Activated T-helper 2 cell treated with anti-CD3 and anti-CD28 coated beads, Interferon-gamma antibody, Interleukin-2, Interleukin-4, amounts not matched to agents 10 μg/mL and 5 μg/mL and 100 μg/mL, durations not matched to agents 14 hours and 24 hours and 36 hours (primary cell): ENCODE results near the gene CCL3. TPM values are rescaled to one million over a fixed set of nuclear protein-coding genes. Genes with fewer than 3 reads are reported as not detected.
A peak's percentile ranks its signal among the peaks of the same experiment; 100 is the strongest.

Experiments used
- DNase-seq: peaks from one replicate; pipeline ENCODE4 v3.0.0; 2021; ENCODE audit warnings: low spot score
- H3K27ac Mint-ChIP-seq: one replicate; pipeline ENCODE4 v1.8.0; 2021; ENCODE audit warnings: mixed read lengths
- H3K27me3 Mint-ChIP-seq: one replicate; pipeline ENCODE4 v1.8.0; 2021; ENCODE audit warnings: low read depth, mixed read lengths
- H3K36me3 Mint-ChIP-seq: one replicate; pipeline ENCODE4 v1.8.0; 2021; ENCODE audit warnings: low read depth, mixed read lengths
- H3K4me1 Mint-ChIP-seq: one replicate; pipeline ENCODE4 v1.8.0; 2021; ENCODE audit warnings: low read depth, mixed read lengths
- H3K4me3 Mint-ChIP-seq: one replicate; pipeline ENCODE4 v1.8.0; 2021; ENCODE audit warnings: low read depth, mild to moderate bottlenecking, moderate library complexity, mixed read lengths
- H3K9me3 Mint-ChIP-seq: one replicate; pipeline ENCODE4 v1.8.0; 2021; ENCODE audit warnings: mixed read lengths
- intact Hi-C: fragments of 100-400 bp; cut with micrococcal nuclease; formaldehyde crosslinking; loops from one replicate; pipeline ENCODE4 v1.15.1; 2023
- total RNA-seq: library from RNA; stranded (reverse); gene quantifications from 2 replicates; pipeline ENCODE4 v1.2.3, GENCODE V29; 2022

The CCL3 gene
- total RNA-seq, result 218 and 222 TPM in 2 replicates

GRCh38 chr17:36089888-36090836, at the start of gene CCL3:
CCL3 (minus strand) TSS chr17:36090143; CDS start chr17:36090058, 85 bp downstream.
- no peak for DNase-seq
- Mint-ChIP-seq H3K4me1 (peaks cover 43% of the 10 kb centered on the region), H3K4me3 (peak within 1 kb of the TSS; percentile 56), H3K27ac (peak within 1 kb of the TSS; percentile 85), H3K27me3 (peaks cover 25% of the 10 kb centered on the region), H3K36me3 (no peaks in the 10 kb centered on the region), H3K9me3 (no peaks in the 10 kb centered on the region)
- intact Hi-C loops, result loop anchor here (1.0 to 5.0 kb wide), 3 partner anchors 16 to 193 kb away; no protein-coding TSS in a partner anchor

DNA sequence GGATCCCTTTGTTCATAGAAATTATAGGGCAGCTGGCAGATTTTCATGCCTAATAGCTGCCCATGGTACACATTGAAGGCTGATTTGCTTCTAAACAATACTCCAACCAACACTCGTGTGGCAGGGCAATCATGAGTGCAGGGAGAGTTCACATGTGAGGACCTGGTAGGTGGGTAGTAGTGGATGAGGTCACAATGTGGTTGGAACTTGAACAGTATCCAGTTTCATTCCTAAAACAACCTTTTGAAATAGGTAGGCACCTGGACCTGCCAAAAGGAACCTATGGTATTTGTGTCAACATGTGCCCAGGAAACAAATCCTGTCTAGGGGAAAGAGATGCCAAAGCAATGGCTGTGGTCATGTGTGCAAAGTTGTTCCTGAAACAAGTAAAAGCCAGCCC, 46.5 kb upstream of the CCL3 start:
- DNase-seq, result no peak
- Mint-ChIP-seq H3K27ac (no peak overlapping the region), H3K4me1 (no peaks in the 10 kb centered on the region), H3K9me3 (no peaks in the 10 kb centered on the region), H3K4me3 (no peak overlapping the region), H3K36me3 (no peaks in the 10 kb centered on the region), H3K27me3 (peaks cover 16% of the 10 kb centered on the region)
- intact Hi-C loops, result no loop called here

DNA sequence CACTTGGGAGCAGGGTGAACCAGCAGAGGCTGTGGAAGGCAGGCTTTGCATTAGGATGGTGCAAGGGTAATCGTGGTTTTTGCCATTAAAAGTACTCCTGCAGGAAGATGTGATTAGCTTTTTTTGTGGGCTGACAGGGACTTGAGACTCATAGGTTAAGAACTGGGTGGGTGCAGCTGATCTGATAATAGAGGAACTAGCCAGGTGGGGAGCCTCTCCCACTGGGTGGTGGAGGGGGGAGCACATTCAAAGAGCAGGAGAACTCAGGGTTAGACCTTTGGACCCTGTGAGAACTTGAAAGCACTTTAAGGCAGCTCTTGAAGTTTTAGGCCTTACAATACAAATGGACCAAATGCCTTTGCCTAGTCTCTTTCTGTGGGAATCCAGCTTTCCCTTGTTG, 46.1 kb upstream of the CCL3 start:
- no peak overlapping the region for H3K27ac Mint-ChIP-seq
- DNase-seq, result no peak
- peaks cover 17% of the 10 kb centered on the region for H3K27me3 Mint-ChIP-seq
- H3K36me3 Mint-ChIP-seq, result no peaks in the 10 kb centered on the region
- no peaks in the 10 kb centered on the region for H3K4me1 Mint-ChIP-seq
- no peaks in the 10 kb centered on the region for H3K9me3 Mint-ChIP-seq
- intact Hi-C loops, result no loop called here
- no peak overlapping the region for H3K4me3 Mint-ChIP-seq

GRCh38 chr17:36135465-36135864, 45.5 kb upstream of the CCL3 start:
- Mint-ChIP-seq H3K9me3 (no peaks in the 10 kb centered on the region), H3K27ac (no peak overlapping the region), H3K4me3 (no peak overlapping the region), H3K27me3 (peaks cover 14% of the 10 kb centered on the region), H3K4me1 (no peaks in the 10 kb centered on the region), H3K36me3 (no peaks in the 10 kb centered on the region)
- intact Hi-C loops, result no loop called here
- DNase-seq, result no peak

DNA sequence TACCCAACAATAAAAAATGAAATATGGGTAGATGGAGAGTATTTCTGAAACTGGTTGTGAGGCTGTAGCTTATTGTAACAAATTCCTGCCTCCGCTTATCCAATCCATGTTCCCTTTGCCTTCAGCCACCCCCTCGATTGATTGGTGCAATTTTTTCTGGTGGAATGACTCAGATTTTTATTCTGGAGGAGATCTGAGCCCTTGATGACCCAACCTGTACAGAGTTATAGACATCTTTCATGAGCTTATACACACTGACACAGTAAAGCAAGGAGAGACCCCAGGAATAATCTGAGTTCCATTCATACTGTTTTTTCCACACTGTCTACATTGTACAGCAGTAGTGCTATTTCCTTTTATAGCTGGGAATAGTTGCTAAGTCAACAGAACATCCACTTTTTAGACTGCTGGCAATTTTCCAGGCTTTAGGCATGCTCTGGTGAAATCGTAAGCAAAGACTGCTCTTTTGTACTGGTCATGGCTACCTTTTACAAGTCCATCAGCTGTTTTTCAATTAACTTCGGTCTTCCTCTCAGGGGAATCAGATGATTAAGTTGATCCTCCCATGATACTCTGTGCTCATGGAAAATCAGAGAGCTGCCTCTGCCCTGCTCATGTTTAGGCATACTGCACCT, 43.8 kb upstream of the CCL3 start:
- DNase-seq, result no peak
- Mint-ChIP-seq H3K36me3 (no peaks in the 10 kb centered on the region), H3K4me1 (no peaks in the 10 kb centered on the region), H3K9me3 (no peaks in the 10 kb centered on the region), H3K27me3 (peaks cover 16% of the 10 kb centered on the region), H3K27ac (no peak overlapping the region), H3K4me3 (no peak overlapping the region)
- intact Hi-C loops, result no loop called here

DNA sequence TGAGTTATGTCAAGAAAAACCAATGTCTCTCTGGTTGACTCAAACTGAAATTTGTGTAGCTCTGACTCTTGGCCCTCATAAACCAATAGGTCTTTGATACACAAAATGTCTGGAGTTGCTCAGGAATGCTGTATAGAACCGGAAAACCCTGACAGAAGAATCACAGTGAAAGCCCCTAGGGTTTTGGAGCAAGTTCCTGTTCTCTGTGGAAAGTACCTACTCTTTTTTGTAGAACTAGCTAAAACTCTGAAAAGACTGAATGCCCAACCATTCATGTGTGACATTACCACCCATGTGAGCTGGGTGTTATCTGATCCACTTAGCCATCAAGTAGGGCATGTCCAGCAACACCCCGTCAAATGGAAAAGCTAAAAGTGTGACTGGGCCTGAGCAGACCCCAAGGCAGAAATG, 42.5 kb upstream of the CCL3 start:
- Mint-ChIP-seq H3K27ac (no peak overlapping the region), H3K27me3 (peaks cover 14% of the 10 kb centered on the region), H3K4me3 (no peak overlapping the region), H3K9me3 (no peaks in the 10 kb centered on the region), H3K36me3 (no peaks in the 10 kb centered on the region), H3K4me1 (no peaks in the 10 kb centered on the region)
- intact Hi-C loops, result no loop called here
- no peak for DNase-seq

DNA sequence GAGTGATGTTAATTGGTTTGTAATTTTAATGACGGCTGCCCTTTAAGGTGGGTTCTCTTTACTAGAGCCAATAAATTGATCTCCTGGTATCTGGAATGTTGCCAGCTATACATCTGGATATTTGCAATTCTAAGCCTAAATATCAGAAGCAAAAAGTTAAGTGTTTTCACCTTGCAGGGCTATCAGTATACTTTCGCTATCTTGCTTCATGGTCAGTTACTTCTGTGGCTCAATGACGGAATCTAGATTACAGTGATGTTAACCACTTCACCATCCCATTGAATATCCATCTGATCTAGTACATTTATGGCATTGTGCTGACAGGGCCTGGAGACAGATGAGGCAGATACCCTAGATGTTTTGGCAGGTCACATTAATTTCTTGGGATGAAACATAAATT, 42.0 kb upstream of the CCL3 start:
- intact Hi-C loops, result no loop called here
- Mint-ChIP-seq H3K27me3 (peaks cover 11% of the 10 kb centered on the region), H3K9me3 (peaks cover 3% of the 10 kb centered on the region), H3K4me3 (no peak overlapping the region), H3K36me3 (no peaks in the 10 kb centered on the region), H3K4me1 (no peaks in the 10 kb centered on the region), H3K27ac (no peak overlapping the region)
- no peak for DNase-seq

- Mint-ChIP-seq H3K4me1 (no peaks in the 10 kb centered on the region), H3K27me3 (peaks cover 11% of the 10 kb centered on the region), H3K36me3 (no peaks in the 10 kb centered on the region), H3K9me3 (peaks cover 8% of the 10 kb centered on the region), H3K4me3 (no peak overlapping the region), H3K27ac (no peak overlapping the region)
- intact Hi-C loops, result no loop called here
- no peak for DNase-seq
These were observed 41.5 kb upstream of the CCL3 start for GRCh38 chr17:36131421-36131820.

- DNase-seq, result no peak
- Mint-ChIP-seq H3K4me1 (no peaks in the 10 kb centered on the region), H3K27me3 (peaks cover 11% of the 10 kb centered on the region), H3K36me3 (no peaks in the 10 kb centered on the region), H3K4me3 (no peak overlapping the region), H3K9me3 (peaks cover 18% of the 10 kb centered on the region), H3K27ac (no peak overlapping the region)
- intact Hi-C loops, result no loop called here
These were observed 40.4 kb upstream of the CCL3 start for GRCh38 chr17:36130346-36130745.

- peaks cover 11% of the 10 kb centered on the region for H3K27me3 Mint-ChIP-seq
- H3K9me3 Mint-ChIP-seq, result peaks cover 18% of the 10 kb centered on the region
- H3K36me3 Mint-ChIP-seq, result no peaks in the 10 kb centered on the region
- no peaks in the 10 kb centered on the region for H3K4me1 Mint-ChIP-seq
- intact Hi-C loops, result no loop called here
- no peak overlapping the region for H3K4me3 Mint-ChIP-seq
- no peak overlapping the region for H3K27ac Mint-ChIP-seq
- no peak for DNase-seq
These were observed 39.7 kb upstream of the CCL3 start for GRCh38 chr17:36129616-36130015.

DNA sequence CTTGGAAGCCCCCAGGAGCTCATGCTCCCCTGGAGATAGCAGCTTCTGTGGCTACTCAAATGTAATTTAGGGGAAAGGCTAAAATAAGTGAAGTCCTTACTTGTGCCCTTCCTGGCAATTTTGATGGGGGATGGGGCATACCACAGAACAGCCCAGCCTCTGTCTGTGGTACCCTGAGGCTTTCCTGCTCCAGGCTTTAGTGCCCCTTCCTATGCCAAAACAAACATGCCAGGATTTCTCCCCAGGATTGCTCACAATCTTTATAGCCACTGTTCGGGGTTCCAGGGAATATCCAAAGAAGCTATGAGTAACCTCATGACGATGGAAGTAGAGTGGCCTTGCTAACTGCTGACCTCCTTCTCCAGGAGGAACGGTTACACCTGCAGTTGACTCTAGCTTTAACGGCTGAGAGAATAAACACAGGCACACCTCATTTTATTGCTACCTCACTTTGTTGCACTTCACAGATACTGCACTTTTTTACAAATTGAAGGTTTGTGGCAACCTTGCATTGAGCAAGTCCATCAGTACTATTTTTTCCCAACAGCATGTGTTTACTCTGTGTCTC, 38.6 kb upstream of the CCL3 start:
- no peak overlapping the region for H3K27ac Mint-ChIP-seq

DNA sequence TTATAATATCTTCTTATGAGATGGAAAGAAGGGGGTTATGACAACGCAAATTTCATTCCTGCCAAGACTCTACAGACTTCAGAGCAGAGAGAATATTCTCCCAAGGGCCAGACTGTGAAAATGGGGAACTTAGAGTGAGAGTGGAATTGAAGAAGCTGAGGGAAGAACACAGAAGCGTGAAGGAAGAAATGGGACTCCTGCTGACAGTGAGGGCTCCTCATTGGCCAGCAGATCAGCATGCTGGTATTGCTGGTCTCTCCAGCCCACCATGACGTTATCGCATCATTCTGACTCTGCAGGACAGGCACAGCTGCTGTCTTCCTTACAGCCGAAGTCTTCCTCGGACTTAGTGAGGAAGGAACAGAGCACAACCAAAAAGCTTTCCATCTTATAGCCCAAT, 38.0 kb upstream of the CCL3 start:
- H3K4me1 Mint-ChIP-seq, result no peaks in the 10 kb centered on the region
- intact Hi-C loops, result no loop called here
- H3K27ac Mint-ChIP-seq, result no peak overlapping the region
- H3K4me3 Mint-ChIP-seq, result no peak overlapping the region
- peaks cover 6% of the 10 kb centered on the region for H3K27me3 Mint-ChIP-seq
- peaks cover 18% of the 10 kb centered on the region for H3K9me3 Mint-ChIP-seq
- no peak for DNase-seq
- no peaks in the 10 kb centered on the region for H3K36me3 Mint-ChIP-seq

More for the DNA sequence above, 38.6 kb upstream of the CCL3 start:
- Mint-ChIP-seq H3K27me3 (peaks cover 9% of the 10 kb centered on the region), H3K36me3 (no peaks in the 10 kb centered on the region), H3K9me3 (peaks cover 18% of the 10 kb centered on the region), H3K4me3 (no peak overlapping the region), H3K4me1 (no peaks in the 10 kb centered on the region)
- intact Hi-C loops, result no loop called here
- no peak for DNase-seq
